GM19395 (cell line): ENCODE measurements around the gene KY.

ENCODE experiments used
- ATAC-seq: cut with Tn5 transposase; IDR thresholded peaks from one replicate; pipeline ENCODE4 v1.9.1; 2021; ENCODE audit warnings: mild to moderate bottlenecking, moderate library complexity; ENCODE audit not compliant: unreplicated experiment

KY gene

DNA sequence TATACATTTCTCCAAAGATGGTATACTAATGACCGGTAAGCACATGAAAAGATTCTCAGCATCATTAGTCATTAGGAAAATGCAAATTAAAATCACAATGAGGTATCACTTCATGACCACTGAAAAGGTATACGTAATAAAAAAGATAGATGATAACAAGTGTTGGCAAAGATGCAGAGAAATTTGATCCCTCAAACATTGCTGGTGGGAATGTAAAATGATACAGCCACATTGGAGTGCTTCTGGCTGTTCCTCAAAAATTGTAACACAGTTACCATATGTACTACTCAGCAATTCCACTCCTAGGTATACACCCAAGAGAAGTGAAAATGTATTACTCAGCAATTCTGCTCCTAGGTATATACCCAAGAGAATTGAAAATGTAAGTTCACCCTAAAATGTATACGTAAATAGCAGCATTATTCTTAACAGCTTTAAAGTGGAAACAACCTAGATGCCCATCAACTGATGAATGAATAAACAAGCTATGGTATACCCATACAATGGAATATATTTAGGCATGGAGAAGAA is 25.0 kb upstream of the KY start:
- ATAC-seq = no peak

- ATAC-seq = no peak
Observed at GRCh38 chr3:134672571-134672970, 21.7 kb upstream of the KY start.

DNA sequence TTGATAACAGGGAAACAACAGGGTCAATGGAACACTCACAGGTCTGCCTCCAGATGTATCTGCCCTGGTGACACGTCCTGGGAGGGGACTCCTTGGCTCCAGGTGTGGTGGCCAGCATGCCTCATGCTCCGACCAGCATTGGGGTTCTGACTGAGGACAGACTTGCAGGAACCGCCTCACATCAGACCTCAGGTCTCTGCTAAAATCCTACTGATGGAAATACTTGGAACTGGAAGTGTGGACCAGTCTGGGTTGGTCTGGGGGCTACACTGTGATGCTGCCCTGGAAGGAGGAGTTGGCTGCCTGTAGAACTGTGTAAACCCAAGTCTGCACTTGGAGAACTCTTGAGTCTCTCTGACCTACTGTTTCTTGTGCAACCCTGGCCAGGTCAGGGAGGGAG is 17.1 kb upstream of the KY start:
- ATAC-seq = no peak

DNA sequence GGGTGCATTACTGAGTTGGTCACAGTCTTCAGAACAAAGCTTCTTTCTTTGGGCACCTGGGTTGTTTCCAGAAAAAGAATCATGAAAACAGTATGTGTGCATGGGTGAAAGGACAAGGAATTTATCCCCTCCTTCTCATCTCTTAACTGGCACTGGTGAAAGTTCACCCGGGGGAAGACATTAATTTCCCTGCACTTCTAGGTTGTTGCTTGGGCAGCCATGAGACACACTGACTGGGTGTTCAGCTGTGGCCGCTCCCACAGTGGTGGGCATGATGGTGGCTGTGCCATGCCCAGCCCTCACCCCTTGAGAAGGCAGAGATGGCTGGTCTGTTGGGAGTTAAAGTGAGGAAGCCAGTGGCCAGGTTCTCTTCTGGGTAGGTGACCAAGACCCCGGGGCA is 16.6 kb upstream of the KY start:
- no peak for ATAC-seq

- ATAC-seq = no peak
Observed at GRCh38 chr3:134666885-134667284, 16.1 kb upstream of the KY start.

DNA sequence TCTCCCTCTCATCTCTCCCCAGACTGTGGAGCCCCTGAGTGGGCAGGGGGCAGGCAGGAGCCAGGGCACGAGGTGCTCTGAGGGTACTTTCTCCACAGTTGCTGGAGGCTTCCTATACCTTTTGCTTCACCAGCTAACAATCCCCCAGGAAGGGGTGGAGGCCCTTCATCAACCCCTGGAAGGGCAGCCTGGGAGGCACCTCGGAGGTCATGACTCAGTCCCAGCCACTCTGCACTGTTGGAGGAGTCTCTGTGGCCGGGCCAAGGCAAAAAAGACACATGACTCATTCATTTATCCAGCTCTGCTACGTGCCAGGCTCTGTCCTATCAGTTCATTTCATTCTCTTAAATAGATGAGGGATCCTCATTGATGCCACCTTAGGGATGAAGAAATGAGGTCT is 15.6 kb upstream of the KY start:
- no peak for ATAC-seq

DNA sequence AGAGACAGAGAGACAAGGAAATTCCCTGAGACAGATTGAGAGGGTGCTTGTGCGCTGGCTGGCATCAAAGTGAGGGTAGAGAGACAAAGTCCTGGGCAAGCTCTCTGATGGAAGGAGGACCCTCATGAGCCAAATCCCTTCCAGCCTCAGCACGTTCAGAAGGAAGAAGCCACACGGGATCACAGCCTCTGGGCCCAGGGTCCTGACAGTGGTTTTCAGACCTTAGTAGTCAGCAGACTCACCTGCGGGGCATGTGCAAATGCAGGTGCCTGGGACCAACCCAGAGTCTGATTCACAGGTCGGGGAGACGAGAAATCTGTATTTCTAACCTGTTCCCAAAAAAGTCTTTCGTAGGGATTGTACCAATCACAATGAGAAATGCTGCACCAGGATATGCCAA is 15.2 kb upstream of the KY start:
- no peak for ATAC-seq

DNA sequence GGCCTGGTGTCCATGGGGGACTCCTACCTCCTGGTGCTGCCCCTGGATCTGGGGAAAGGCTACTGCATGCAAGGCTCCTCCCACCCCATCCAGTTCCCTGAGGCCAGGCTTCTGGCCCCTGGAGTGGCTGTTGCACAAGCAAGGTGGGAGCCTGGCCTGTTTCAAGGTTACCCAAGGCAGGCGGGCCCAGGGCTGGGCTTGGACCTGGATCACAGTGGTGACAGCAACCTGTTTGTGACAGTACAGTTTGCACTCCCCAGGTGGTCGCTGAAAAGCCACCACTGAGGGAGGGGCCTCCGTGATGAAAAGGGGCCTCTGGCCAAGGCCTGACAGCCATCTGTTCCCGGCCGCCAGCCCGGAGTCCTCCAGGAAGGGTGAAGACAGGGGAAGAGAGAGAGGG is 14.4 kb upstream of the KY start:
- no peak for ATAC-seq

DNA sequence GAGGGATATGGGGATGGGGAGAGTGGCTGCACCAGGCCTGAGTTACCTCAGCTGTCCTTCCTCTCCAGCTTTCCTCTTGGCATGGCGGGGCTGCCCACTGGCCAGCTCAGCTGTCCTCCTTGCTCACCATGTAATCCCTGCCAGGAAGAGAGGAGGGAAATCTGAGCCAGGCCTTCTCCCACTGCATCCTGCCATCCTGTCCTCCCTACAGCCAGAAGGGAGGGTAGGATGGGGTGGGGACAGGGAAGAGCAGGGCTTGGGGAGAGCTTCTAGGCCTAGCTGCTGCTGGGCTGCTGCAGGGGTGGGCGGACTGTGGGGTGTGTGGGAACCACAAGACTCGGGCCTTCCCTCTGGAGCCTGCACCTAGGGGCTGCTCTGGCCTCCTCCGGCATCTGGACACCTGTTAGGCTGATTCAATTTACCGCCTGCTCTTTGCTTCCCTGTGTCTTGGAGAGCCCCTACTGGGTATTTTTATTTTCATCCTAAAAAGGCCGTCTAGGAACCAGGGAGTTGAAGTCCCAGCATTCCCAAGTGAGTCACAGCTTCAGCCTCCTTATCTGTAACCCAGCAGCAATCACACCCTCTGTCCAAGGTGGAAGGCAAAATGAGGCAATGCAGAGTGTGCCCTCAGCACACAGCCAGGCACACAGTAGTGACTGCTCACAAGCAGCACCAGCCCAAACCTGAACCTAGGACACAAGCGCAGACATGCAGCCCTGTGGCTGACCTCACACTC is 13.1 kb upstream of the KY start:
- ATAC-seq = no peak

DNA sequence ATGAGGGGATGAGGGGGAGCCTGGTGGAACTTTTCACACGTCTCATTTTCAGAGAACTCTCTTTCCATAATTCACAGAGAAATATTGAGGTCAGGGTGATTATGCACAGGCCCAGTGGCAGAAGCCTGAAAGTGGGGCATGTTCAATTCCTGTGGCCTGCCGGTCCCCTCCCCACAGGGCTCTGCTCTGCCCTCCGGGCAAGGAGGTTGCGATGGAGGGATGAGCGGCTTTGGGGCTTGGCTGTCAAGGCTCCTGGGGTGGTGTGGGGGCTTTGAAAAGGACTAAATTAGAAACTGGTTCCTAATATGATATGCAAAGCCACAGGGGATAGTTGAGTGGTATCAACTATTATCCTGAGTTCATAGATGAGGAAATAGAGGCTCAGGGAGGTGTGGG is 9.2 kb upstream of the KY start:
- no peak for ATAC-seq

GRCh38 chr3:134659391-134660045 is 8.7 kb upstream of the KY start:
- ATAC-seq = no peak

GRCh38 chr3:134658555-134658954 is 7.7 kb upstream of the KY start:
- ATAC-seq = no peak

DNA sequence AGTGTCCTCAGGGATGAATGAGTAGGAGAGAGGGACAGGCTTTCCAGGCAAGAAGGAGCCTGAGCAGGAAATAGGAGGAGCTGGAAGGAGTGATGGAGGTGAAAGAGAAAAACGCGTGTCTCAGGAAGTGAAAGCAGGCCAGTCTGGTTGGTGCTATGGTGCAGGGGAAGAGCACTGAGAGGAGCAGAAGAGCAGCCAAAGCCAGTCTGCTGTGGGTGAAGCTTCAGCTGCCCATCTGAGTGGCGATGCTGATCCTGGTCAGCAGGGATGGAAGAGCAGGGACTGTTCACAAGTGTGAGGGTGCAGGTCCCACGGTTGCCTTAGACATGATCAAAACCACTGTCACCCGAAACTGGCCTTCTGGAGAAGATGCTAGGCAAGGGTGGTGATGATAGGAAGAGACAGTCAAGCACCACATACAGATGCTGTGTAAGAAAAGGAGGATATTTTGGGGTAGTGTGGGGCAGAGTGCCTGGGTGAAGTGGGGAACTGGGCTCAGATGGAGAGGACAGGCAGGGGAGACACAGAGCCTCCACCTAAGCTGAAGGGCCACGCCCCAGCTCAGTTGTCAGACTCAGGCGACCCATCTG is 5.5 kb upstream of the KY start:
- no peak for ATAC-seq

GRCh38 chr3:134655706-134656105 is 4.9 kb upstream of the KY start:
- ATAC-seq = no peak

GRCh38 chr3:134654031-134654430 is 3.2 kb upstream of the KY start:
- no peak for ATAC-seq

DNA sequence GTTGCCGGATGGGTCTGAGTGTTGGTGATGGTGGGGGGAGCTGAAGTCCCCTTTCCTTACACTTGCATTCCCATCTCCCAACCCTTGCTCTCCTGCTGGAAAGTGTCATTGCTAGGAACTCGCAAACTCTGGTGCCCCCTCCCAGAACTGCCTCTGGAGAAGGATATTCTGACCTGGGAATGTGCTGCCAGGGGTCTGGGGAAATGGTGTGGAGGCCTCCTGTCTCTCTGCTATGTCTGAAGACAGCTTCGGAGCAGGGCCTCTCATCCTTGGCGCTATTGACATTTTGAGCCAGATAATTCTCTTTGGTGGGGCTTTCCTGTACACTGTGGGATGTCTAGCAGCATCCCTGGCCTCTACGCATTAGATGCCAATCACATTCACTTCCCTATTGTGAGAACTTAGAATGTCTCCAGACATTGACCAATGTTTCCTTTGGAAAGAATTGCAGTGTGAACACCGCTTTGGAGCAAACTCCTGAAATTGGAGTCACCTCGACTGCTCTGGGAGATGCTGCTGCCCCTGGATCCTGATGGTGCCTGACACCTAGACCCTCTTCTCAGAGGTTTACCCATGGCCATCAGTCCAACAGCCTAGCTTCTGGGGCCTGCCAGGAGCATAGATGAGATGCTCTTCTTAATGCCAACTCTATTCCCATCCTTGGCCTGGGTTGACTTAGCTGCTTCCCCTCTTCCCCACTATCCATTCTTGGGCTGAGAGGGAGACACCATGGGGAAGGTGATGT is 2.2 kb upstream of the KY start:
- no peak for ATAC-seq

DNA sequence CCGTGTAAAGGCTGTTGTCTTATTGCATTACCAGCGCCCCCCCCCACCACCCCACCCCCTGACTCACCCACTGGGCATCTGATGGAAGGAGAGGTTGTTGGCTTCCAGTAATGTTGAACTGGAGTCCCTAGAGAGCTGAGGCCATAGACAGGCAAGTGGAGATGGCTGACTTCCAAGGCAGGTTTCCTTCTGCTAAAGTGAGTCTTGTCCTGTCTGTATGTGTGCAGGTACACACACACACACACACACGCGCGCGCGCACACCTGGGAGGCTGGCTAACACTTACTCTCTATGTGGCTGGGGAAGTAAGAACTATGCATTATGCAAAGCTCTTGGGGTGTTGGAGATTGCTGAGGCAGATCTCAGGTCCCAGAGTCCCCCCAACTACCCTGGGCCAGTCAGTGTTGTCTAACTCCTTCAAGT is 1.6 kb upstream of the KY start:
- ATAC-seq = no peak

DNA sequence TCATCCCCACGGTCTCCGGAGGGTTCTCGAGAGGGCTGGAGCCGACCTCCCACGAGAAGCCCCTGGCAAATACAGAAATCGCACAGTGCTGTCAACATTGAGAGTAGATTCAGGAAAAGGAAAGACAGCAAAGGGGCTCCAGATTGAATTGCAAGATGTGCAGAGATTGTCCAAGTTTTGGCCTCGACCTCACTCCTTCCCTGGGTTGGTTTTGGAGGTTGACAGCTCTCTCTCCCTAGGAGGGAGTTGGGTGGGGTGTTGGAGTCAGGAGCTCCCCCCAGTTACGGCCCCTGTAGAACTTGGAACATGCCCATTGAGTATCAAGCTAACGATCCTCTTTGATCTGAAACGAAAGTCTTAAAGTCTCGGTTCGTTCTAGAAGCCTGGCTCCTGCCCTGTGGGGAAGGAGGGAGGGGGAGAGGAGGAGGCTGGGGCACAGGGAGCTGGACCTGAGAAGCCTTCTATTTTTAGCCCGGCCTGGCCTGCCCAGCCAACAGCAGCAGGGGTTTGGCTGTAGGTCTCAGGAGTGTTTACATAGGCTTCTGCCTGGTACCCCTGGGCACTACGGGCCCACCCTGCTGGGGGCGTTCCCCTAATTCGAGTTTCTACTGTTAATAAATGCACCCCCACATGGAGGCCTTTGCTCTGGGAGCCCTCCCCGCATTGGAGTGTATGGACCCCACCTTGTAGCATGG is 672 bp upstream of the KY start:
- no peak for ATAC-seq

DNA sequence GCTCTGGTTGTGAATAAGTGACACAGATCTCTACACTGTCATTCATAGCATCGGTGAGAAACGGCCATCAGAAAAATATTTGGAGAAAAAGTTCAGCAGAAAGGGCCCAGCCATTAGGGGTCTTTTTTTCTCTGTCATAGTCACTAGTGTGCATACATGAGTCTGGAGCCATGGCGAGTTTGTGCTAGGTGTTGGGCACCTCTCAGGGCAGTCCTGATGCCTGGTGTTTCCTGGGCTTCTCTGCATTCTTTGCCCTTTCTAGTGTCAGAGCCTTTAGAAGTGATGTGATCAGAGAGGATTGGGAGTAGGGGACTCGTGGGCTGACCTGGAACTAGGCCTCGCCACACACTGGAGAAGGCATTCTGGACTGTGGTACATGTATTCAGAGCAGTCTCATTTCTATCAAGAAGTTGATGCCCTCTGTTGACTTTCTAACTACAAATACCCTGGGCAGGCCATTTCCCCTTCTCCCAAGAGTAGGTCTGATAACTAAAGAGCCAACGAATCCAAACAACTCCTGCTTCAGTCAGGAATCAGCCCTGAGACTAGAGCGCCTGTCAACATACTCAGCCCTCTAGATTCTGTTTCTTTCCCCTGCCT is 1.6 kb downstream of the KY start:
- no peak for ATAC-seq

GRCh38 chr3:134647902-134648760 is 2.7 kb downstream of the KY start:
- ATAC-seq = no peak
